ENCODE measurements around the gene ACER3. TPM values are rescaled to one million over a fixed set of nuclear protein-coding genes. Genes with fewer than 3 reads are reported as not detected.

Gene ACER3
- total RNA-seq, 1 donor from 2014 or later, result 56.7 TPM

GRCh38 chr11:77062924-77063323 lies 202.2 kb downstream of the ACER3 start:
- intact Hi-C loops (cut with DNase I), result no loop called here

DNA sequence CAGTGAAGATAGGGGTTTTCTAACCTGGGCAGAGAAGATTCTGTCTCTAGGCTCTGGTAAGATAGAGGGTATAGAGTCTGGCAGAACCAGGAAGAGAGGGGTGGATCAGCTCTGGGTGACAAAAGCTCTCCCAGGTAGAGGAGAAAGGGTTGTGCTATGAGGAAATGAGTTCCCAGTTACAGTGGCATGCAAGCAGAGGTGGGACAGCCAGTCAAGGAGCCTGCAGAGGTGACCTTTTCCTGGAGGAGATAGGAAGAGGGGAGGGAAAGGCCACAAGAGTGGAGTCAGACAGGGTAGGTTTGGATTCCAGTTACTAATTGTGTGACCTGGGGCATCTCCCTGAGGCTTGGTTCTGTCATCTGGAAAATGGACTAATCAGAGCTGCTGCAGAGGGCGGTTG lies 202.7 kb downstream of the ACER3 start:
- DNase-seq (ENCODE audit: low spot score), result no peak
- no peak for ATAC-seq
- intact Hi-C loops (cut with DNase I), result no loop called here

More at GRCh38 chr11:77062924-77063323, 202.2 kb downstream of the ACER3 start:
- ATAC-seq (no peak), DNase-seq (ENCODE audit: low spot score) (no peak)

DNA sequence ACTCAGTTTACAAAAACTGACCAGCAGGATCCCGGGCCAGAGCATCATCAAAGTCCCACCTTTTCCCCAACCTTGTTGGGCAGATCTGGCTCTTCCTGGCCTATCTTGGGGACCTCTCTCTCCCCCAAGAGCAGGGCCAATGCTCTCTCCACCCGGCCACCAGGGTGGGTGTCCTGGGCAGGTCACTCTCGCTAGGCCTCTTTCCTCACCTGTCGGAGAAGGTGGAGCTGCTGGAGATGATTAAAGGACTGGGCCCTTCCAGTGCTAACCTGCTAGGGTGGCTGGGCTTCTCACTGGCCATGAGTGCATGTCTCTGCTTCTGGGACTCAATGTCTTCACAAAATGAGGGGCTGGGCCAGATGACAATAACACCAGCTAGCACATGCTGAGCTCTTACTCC lies 203.1 kb downstream of the ACER3 start:
- intact Hi-C loops (cut with DNase I), result no loop called here
- DNase-seq (ENCODE audit: low spot score), result no peak

DNA sequence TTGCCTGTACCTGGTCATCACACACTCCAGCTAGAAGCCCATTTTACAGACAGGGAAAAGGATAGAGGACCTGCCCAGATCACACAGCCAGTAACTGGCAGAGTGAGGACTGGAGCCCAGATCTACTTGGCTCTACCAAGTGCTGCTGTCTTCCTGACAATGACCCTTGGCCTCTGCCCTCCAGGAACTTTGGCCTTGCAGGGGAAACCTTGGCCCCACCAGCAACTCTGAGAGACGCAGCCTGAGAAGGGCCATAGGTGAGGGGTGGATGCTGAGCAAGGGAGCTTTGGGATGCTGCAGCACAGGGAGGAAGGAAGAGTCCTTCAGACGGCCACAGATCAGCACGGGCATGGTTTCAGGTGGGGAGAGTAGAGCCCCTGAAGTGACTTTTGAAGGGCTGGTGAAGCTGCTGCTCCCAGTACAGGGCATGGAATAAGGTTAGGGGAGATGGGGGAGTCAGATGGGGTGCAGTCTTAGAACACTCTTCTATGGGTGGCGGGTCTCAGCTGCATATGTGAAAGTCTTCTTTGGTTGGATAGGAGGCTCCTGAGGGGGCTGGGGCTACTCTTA lies 204.0 kb downstream of the ACER3 start:
- no peak for DNase-seq (ENCODE audit: low spot score)
- no peak for ATAC-seq
- intact Hi-C loops (cut with DNase I), result no loop called here

More for the DNA sequence above, 203.1 kb downstream of the ACER3 start:
- no peak for ATAC-seq

GRCh38 chr11:77065878-77066228 lies 205.1 kb downstream of the ACER3 start:
- peak; percentile 56 for ATAC-seq
- intact Hi-C loops (cut with DNase I), result no loop called here
- DNase-seq (ENCODE audit: low spot score), result peak; percentile 78

GRCh38 chr11:77066229-77067042 lies 205.7 kb downstream of the ACER3 start, which contains the start of gene CAPN5:
Gene CAPN5 (plus strand): TSS chr11:77066971. CDS start chr11:77084887, 17,916 bp downstream.
- ATAC-seq (peak; percentile 97), DNase-seq (ENCODE audit: low spot score) (peak; percentile 96)
- intact Hi-C loops (cut with DNase I), result no loop called here

DNA sequence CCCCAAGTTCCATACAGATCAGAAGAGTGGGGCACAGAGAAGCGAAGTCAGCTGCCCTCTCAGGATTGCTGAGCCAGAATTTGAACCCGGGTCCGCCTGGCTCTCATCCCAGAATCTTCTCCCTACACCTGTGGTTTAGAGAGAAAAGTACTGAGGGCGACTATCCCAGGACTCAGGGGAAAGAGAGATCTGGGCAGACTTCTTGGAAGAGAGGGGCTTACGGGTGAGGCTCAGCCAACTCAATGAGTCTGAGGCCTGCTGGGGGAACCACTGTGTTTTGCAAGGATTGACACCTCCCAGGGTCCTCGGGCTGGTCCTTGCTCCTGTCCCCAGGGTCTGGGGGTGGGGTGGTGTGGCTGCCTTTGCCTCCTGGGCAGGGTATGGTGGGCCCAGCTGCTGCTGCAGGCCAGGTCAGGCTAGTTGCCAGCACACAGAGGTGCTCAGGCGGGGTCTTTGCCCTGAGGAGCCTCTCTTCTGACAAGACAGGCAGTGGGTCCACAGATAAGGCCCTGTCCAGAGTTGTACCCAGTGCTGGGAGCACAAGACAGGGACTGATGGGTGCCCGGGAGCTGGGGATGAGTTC lies 207.2 kb downstream of the ACER3 start:
- no peak for DNase-seq (ENCODE audit: low spot score)
- intact Hi-C loops (cut with DNase I), result no loop called here
- ATAC-seq, result no peak

DNA sequence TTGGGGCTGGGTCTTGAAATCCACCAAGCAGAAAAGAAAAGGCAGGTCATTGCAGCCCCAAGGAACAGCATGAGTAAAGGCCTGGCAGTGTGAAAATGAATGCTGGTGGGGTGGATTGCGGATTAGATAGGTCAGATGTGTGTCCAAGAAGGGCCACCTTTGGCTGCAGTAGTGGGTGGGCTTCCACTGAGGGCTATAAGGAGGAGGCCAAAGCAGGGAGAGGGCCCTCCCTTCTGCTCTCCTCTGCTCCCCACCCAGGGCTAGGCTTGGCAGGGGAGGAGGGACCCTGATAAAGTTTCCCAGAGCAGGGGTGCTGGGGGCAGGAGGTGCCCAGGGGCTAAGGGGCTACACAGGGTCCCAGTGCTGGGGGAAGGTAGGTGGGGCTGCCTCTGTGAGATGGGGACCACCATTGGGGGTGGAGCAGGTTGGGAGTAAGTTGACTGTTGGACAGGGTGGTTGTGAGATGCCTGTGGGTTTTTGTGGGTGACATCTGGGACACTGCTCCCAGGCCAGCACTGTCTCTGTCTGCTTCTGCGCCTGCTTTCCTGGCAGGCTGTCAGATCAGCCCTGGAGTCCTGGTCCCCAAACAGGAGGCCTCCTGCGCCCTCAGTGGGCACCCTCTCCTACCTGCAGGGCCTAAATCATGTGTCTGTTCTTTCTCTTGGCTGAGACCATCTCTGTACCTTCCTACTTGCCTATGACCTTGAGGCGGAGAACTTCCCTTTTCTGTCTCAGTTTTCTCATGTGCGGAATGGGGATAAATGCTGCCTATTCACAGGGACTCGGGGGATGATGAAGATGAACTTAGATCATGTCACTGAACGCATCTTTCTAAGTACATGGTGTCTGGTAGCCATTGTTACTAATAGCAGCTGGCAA lies 208.0 kb downstream of the ACER3 start:
- DNase-seq (ENCODE audit: low spot score) (no peak), ATAC-seq (no peak)
- intact Hi-C loops (cut with DNase I), result no loop called here

- intact Hi-C loops (cut with DNase I), result no loop called here
- no peak for ATAC-seq
- no peak for DNase-seq (ENCODE audit: low spot score)
Observed at GRCh38 chr11:77069336-77069968, 208.7 kb downstream of the ACER3 start.

GRCh38 chr11:77069969-77070582 lies 209.4 kb downstream of the ACER3 start:
- intact Hi-C loops (cut with DNase I), result no loop called here
- ATAC-seq, result no peak
- DNase-seq (ENCODE audit: low spot score), result no peak

DNA sequence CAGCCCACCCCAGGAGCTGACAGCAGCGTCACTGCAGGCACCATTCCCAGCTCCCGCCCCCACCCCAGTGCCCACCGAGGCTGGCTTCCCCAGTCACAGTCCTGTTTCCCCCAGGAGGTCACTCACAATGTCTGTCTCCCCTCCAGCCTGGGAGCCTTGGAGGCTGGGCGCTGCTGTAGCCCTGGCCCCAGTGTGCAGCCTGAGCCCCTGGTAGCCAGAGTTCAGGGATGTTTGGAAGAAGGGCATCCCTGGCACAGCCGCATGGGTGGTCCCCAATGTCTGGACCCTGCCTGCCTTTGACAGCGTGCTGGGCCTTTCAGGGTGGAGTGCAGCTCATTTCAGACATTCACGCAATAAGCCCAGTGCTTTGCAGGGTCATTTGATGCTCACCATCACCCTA lies 210.4 kb downstream of the ACER3 start:
- DNase-seq (ENCODE audit: low spot score) (no peak), ATAC-seq (no peak)
- intact Hi-C loops (cut with DNase I), result no loop called here

DNA sequence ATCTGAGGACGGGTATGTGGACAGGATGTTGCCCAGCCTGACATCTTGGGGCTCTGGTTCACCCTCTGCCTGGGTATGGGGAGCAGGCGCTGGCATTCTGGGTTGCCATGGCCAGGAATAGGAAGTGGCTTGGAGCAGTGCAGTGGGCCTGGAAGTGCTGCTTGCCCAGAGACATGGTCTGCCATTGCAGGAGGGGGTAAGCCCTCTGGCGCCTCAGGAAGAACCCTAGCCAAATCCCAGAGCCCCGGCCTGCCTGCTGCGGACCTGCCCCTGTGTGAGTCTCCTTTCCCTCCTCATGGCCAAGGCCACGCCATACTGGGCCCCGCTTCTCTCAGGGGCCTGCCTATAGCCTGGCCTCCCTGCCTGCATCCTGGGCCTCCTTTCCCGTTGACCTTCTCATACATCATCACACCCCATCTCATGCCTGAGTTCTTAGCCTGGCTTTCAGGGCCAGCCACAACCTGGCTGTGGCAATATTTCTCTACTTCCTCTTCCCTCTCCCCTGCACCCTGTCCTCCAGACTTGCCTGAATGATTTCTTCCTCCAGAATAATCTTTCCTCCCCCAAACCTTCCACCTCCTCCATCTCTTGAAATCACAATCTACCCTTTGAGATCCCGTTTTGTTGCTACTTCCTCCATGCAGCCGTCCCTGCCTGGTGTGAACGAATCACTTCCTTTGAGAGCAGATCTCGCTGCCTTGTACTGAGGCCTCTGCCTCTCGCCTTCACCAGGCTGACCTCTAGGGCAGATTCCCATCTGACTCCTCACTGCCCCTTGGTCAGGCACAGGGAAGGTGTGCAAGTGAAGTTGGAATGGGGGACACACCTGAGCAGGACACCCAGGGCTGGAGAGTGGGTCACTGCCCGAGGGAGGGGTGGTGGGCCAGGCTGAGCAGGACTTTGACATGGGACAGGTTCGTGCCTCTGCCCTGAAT lies 211.2 kb downstream of the ACER3 start:
- ATAC-seq (no peak), DNase-seq (ENCODE audit: low spot score) (peak; percentile 51)
- intact Hi-C loops (cut with DNase I), result no loop called here

GRCh38 chr11:77072851-77073327 lies 212.2 kb downstream of the ACER3 start:
- ATAC-seq, result peak; percentile 6

GRCh38 chr11:77073328-77074001 lies 212.7 kb downstream of the ACER3 start:
- intact Hi-C loops (cut with DNase I), result no loop called here
- DNase-seq (ENCODE audit: low spot score) (peak; percentile 90), ATAC-seq (peak; percentile 98)

More at GRCh38 chr11:77072851-77073327, 212.2 kb downstream of the ACER3 start:
- DNase-seq (ENCODE audit: low spot score), result no peak
- intact Hi-C loops (cut with DNase I), result no loop called here

GRCh38 chr11:77074205-77074604 lies 213.5 kb downstream of the ACER3 start:
- intact Hi-C loops (cut with DNase I), result no loop called here
- ATAC-seq (no peak), DNase-seq (ENCODE audit: low spot score) (peak; percentile 58)

DNA sequence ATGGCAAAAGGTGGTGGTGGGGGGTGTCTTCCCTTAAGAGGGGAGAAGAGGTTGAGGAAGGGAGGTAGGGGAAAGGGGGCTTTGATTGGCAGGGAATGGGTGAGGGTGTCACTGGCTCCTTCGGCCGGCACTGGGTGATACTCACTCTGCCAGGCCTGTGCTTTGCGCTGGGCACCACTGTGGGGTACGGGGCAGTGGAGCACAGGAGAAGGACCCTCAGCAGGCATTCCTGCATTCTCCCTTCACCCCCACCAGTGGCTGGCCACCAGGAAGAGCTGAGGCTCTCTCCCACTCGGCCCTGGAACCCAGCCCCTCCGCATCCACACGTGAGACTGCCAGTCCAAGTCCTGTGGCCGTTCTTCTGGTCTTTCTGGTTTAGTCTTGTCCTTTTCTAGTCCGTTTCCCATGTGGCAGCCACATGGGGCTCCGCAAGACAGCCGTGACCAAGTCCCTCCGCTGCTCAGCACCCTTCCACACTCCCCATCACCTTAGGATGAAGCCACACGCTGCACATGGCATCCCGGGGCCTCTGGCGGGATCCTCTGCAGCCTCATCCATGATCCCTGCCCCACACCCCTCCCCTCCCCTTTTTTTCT lies 214.0 kb downstream of the ACER3 start:
- no peak for ATAC-seq
- peak; percentile 50 for DNase-seq (ENCODE audit: low spot score)
- intact Hi-C loops (cut with DNase I), result loop anchor here (5.0 kb wide), 1 partner anchor 922 kb away; no protein-coding TSS in a partner anchor

Data from sciatic nerve (tissue), 2 donors.